PC-3 (cell line): ENCODE data around the gene BRINP2.

Experiments
- CTCF ChIP-seq: fragments of 300-600 bp; sonication (generic); conservative IDR thresholded peaks from 2 replicates; pipeline ENCODE4 v1.5.1; 2017; ENCODE audit warnings: antibody characterized with exemption, low read depth, mild to moderate bottlenecking, low read length
- EZH2 ChIP-seq: fragments of 300-600 bp; sonication (generic); IDR thresholded peaks from one replicate; pipeline ENCODE4 v1.6.1; 2017; ENCODE audit warnings: antibody characterized with exemption, mild to moderate bottlenecking, low read length; ENCODE audit not compliant: unreplicated experiment

GRCh38 chr1:177302357-177303044, 131.7 kb downstream of the BRINP2 start:
- TF ChIP-seq CTCF (no peak), EZH2 (no peak)
